ENCODE measurements around the gene TTC28.

The TTC28 gene

DNA sequence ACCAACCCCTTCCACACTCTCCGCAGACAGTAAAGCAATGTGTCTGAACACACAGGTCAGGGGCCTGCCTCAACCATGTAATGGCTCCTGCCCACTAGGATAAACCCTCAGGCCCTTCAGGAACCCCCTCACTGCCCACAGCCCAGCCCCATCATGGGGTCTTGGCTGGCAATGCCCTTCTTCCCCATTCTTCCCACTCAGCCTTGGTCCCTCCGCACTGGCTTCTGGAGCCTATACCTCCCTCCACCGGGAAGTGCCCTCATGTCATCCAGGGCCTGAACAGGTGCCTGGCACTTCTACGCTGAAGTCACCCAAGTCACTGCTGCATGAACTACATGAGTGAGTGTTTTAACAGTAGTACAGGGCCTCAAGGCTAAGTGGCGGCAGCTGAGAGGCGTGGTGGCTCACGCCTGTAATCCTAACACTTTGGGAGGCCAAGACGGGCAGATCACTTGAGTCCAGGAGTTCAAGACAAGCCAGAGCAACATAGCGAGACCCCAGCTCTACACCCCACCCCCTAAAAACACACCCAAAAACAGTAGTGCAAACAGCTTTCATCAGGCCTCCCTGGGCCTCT lies 685.8 kb downstream of the TTC28 start:
- TF ChIP-seq, protein P1, sequence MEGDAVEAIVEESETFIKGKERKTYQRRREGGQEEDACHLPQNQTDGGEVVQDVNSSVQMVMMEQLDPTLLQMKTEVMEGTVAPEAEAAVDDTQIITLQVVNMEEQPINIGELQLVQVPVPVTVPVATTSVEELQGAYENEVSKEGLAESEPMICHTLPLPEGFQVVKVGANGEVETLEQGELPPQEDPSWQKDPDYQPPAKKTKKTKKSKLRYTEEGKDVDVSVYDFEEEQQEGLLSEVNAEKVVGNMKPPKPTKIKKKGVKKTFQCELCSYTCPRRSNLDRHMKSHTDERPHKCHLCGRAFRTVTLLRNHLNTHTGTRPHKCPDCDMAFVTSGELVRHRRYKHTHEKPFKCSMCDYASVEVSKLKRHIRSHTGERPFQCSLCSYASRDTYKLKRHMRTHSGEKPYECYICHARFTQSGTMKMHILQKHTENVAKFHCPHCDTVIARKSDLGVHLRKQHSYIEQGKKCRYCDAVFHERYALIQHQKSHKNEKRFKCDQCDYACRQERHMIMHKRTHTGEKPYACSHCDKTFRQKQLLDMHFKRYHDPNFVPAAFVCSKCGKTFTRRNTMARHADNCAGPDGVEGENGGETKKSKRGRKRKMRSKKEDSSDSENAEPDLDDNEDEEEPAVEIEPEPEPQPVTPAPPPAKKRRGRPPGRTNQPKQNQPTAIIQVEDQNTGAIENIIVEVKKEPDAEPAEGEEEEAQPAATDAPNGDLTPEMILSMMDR (IDR thresholded peaks at IDR 0.05; ENCODE audit: unreplicated experiment in 3 of 3) = no peak
- Mint-ChIP-seq H3K4me1 (peaks cover 5% of the 10 kb centered on the region), H3K27me3 (ENCODE audit: low read depth) (no peaks in the 10 kb centered on the region), H3K4me3 (no peak overlapping the region), H3K36me3 (ENCODE audit: low read depth) (peaks cover 26% of the 10 kb centered on the region), H3K27ac (no peak overlapping the region), H3K9me3 (no peaks in the 10 kb centered on the region)

DNA sequence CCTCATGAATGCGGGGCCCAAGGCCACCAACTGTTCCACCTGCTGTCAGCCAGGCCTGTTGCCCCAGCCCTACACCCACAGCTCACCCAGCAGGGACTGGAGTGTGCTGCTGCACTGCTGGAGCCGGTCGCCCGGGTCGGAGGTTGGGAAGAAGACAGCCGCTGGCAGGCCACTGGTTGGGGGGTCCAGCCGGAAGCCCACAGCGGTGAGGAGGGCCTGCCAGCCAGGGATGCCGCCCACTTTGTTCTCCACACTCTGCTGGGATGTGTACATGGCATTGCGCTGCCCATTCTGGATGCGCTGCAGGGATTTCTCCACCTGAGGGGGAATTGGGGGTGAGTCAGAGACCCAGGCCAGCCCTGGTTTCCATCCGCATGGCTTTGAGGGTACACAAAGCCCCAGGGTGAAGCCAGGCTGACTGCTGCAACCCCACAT lies 686.4 kb downstream of the TTC28 start:
- no peak overlapping the region for H3K4me3 Mint-ChIP-seq
- TF ChIP-seq, protein P1 (IDR thresholded peaks at IDR 0.05; ENCODE audit: unreplicated experiment in 3 of 3) = no peak
- no peak overlapping the region for H3K27ac Mint-ChIP-seq
- no peaks in the 10 kb centered on the region for H3K27me3 Mint-ChIP-seq (ENCODE audit: low read depth)
- H3K36me3 Mint-ChIP-seq (ENCODE audit: low read depth) = peaks cover 29% of the 10 kb centered on the region
- H3K4me1 Mint-ChIP-seq = peaks cover 5% of the 10 kb centered on the region
- no peaks in the 10 kb centered on the region for H3K9me3 Mint-ChIP-seq

DNA sequence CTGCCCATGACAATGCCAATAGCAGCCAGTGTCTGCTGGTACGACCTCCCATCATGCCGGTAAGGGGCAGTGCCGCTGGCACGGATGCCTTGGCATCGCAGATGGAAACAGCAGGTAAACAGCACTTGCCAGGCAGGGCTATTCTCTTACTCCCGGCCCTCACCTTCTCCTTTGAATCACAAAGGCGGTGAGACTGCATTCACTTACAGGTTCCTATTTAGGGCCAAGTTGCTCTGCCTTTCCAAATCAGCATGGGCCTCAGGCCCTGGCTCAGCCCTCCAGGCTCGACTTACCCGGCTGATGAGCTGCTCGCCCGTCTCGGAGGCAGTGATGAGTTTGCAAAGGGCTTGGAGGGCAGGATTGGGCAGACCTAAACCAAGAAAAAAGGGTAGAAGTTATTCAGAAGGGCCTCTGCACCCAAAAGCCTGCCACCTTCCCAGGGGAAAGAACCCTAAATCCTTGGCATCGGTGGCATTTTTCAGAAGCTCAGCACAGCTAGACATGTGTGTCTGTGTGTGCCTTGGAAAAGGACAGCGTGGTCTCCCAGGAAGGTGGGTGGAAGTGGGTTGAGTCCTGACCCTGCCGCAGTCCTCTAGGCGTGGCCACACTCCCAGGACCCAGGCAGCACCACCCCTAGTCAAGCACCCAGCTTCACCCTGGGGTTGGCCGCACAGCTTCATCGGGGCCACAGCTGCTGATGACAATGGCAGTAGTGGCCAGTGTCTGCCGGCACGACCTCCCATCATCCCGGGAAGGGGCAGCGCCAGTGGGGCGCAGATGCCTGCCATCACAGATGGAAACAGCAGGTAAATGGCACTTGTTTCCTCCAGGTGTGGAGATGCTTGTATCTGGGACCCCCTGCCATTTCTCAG lies 687.1 kb downstream of the TTC28 start:
- peaks cover 5% of the 10 kb centered on the region for H3K4me1 Mint-ChIP-seq
- TF ChIP-seq, protein P1 (IDR thresholded peaks at IDR 0.05; ENCODE audit: unreplicated experiment in 3 of 3) = no peak

DNA sequence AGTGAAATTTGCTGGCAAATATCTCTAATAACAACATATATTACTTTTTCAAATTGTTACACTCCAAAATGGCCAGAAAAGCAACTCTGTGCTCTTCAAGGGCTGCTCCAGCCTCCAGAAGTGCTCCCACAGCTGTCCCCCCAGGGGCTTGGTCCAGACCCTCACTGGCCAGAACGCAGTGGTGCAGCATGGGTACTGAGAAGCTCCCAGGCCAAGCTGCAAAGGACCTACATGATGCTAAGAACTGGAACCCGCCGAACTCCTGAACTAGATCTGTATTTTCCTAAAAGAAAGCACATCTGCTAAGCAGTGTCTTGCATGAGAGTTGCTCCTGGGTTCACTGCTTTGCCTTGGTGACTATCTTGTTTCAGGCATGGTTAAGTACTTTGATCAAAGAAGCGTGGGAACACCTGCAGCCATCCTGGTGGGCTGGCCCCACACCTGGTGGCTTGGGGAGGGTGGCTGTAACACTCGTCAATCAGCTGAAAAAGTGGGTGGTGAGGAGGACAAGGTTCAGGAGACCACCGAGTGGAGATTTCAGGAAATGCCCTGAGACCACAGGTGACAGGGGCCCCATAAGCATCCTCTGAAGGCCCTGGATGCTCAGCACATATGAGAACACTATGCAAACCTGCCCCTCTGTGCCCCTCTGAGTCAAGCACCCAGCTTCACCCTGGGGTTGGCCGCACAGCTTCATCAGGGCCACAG lies 687.9 kb downstream of the TTC28 start:
- Mint-ChIP-seq H3K4me3 (no peak overlapping the region), H3K27me3 (ENCODE audit: low read depth) (no peaks in the 10 kb centered on the region), H3K4me1 (peaks cover 5% of the 10 kb centered on the region), H3K9me3 (no peaks in the 10 kb centered on the region), H3K36me3 (ENCODE audit: low read depth) (peaks cover 34% of the 10 kb centered on the region), H3K27ac (no peak overlapping the region)
- TF ChIP-seq, protein P1 (IDR thresholded peaks at IDR 0.05; ENCODE audit: unreplicated experiment in 3 of 3) = no peak

More for the DNA sequence above, 687.1 kb downstream of the TTC28 start:
- peaks cover 29% of the 10 kb centered on the region for H3K36me3 Mint-ChIP-seq (ENCODE audit: low read depth)
- H3K27ac Mint-ChIP-seq = no peak overlapping the region
- H3K9me3 Mint-ChIP-seq = no peaks in the 10 kb centered on the region
- no peak overlapping the region for H3K4me3 Mint-ChIP-seq
- no peaks in the 10 kb centered on the region for H3K27me3 Mint-ChIP-seq (ENCODE audit: low read depth)

DNA sequence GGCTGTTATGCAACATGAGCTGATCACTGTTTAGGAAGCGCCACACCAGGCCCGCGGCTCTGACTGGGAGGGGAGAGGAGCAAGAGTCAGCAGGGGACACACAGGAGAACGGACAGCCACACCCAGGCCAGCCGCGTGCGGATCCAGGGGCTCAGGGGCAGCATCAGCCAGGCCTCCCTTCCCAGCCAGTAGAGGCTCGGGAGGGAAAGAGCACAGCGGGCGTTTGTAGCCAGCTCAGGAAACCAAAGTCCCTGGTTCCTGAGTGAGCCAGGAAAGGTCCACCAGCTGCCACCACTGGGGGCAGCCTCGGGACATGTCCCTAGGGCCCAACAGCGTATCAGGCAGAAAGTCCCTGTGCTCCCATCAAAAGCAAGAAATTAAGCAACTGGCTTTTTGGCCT lies 688.8 kb downstream of the TTC28 start:
- Mint-ChIP-seq H3K9me3 (no peaks in the 10 kb centered on the region), H3K27me3 (ENCODE audit: low read depth) (no peaks in the 10 kb centered on the region), H3K4me3 (no peak overlapping the region), H3K36me3 (ENCODE audit: low read depth) (peaks cover 43% of the 10 kb centered on the region), H3K27ac (peak overlapping the region in 2 of 3 experiments; percentile 14 to 29), H3K4me1 (peaks cover 5% of the 10 kb centered on the region)
- TF ChIP-seq, protein P1 (IDR thresholded peaks at IDR 0.05; ENCODE audit: unreplicated experiment in 3 of 3) = peak; percentile 27 to 46 (median 29)

Data from nephron (organoid).